WTC11 (cell line): ENCODE measurements around the gene RNPEPL1. TPM values are rescaled to one million over a fixed set of nuclear protein-coding genes. Genes with fewer than 3 reads are reported as not detected.

Experiments used
- ATAC-seq: fragments of 200-7000 bp; cut with Tn5 transposase; 2 replicates; pipeline ENCODE4 v1.10.0; 2021; ENCODE audit warnings: mild to moderate bottlenecking, moderate library complexity
- CTCF ChIA-PET: fragments of 300-600 bp; sonication (Branson Sonifier 250); formaldehyde crosslinking; loops from one replicate; lab custom pipeline; 2021; ENCODE audit warnings: antibody characterized with exemption; lab: Charles Lee
- POLR2A ChIA-PET: fragments of 350-600 bp; sonication (Branson Sonifier 250); formaldehyde crosslinking; loops from one replicate; lab custom pipeline; 2021; ENCODE audit warnings: antibody characterized with exemption; lab: Charles Lee
- DNase-seq: peaks from one replicate; pipeline ENCODE4 v3.0.0; 2021; ENCODE audit warnings: low spot score
- H3K27ac Mint-ChIP-seq: 2 replicates; pipeline ENCODE4 v1.8.0; 2021; ENCODE audit warnings: mixed read lengths
- H3K27me3 Mint-ChIP-seq: 2 replicates; pipeline ENCODE4 v1.8.0; 2021; ENCODE audit warnings: low read depth, mild to moderate bottlenecking, moderate library complexity, mixed read lengths
- H3K36me3 Mint-ChIP-seq: 2 replicates; pipeline ENCODE4 v1.8.0; 2021; ENCODE audit warnings: mixed read lengths
- H3K4me1 Mint-ChIP-seq: 2 replicates; pipeline ENCODE4 v1.8.0; 2022; ENCODE audit warnings: mixed read lengths
- H3K4me3 Mint-ChIP-seq: 2 replicates; pipeline ENCODE4 v1.8.0; 2021; ENCODE audit warnings: mild to moderate bottlenecking, moderate library complexity, mixed read lengths
- H3K9me3 Mint-ChIP-seq: 2 replicates; pipeline ENCODE4 v1.8.0; 2021; ENCODE audit warnings: mixed read lengths
- ATF1 ChIP-seq: sonication (generic); formaldehyde crosslinking; IDR thresholded peaks from 2 replicates; pipeline ENCODE4 v1.8.1; 2023; ENCODE audit warnings: mild to moderate bottlenecking, moderate library complexity, missing genetic modification reagents
- ATF6 ChIP-seq: sonication (generic); formaldehyde crosslinking; IDR thresholded peaks from 2 replicates; pipeline ENCODE4 v1.8.1; 2023; ENCODE audit warnings: mild to moderate bottlenecking, missing genetic modification reagents
- ELF4 ChIP-seq: sonication (generic); formaldehyde crosslinking; IDR thresholded peaks from 2 replicates; pipeline ENCODE4 v1.8.1; 2022; ENCODE audit warnings: low read depth, mild to moderate bottlenecking, moderate library complexity, missing genetic modification reagents
- GABPB1 ChIP-seq: sonication (generic); formaldehyde crosslinking; IDR thresholded peaks from 2 replicates; pipeline ENCODE4 v1.8.1; 2023; ENCODE audit warnings: mild to moderate bottlenecking, missing genetic modification reagents
- GRHL2 ChIP-seq: fragments of 250-450 bp; sonication (Bioruptor Pico); IDR thresholded peaks from 2 replicates; pipeline ENCODE4 v1.8.0; 2022; ENCODE audit warnings: mild to moderate bottlenecking, moderate library complexity; ENCODE audit not compliant: insufficient replicate concordance, severe bottlenecking
- HMGA2 ChIP-seq: fragments of 250-450 bp; sonication (Bioruptor Pico); IDR thresholded peaks from 2 replicates; pipeline ENCODE4 v1.4.0; 2021; ENCODE audit warnings: mild to moderate bottlenecking, moderate library complexity
- IRF1 ChIP-seq: sonication (generic); formaldehyde crosslinking; IDR thresholded peaks from 2 replicates; pipeline ENCODE4 v1.8.0; 2023; ENCODE audit warnings: missing genetic modification reagents
- JAZF1 ChIP-seq: fragments of 250-450 bp; sonication (Bioruptor Pico); IDR thresholded peaks from 2 replicates; pipeline ENCODE4 v1.9.0; 2021; ENCODE audit warnings: moderate library complexity, mild to moderate bottlenecking, inconsistent platforms
- MXD4 ChIP-seq: fragments of 250-450 bp; sonication (Bioruptor Pico); IDR thresholded peaks from 2 replicates; pipeline ENCODE4 v1.8.0; 2021; ENCODE audit warnings: mild to moderate bottlenecking, moderate library complexity, borderline replicate concordance
- NFE2L1 ChIP-seq: sonication (generic); formaldehyde crosslinking; IDR thresholded peaks from 2 replicates; pipeline ENCODE4 v1.8.1; 2023; ENCODE audit warnings: missing genetic modification reagents
- PRRX2 ChIP-seq: fragments of 250-450 bp; sonication (Bioruptor Pico); IDR thresholded peaks from 2 replicates; pipeline ENCODE4 v1.8.0; 2021; ENCODE audit warnings: mild to moderate bottlenecking
- RORB ChIP-seq: fragments of 250-450 bp; sonication (Bioruptor Pico); IDR thresholded peaks from 2 replicates; pipeline ENCODE4 v1.9.0; 2021; ENCODE audit warnings: mild to moderate bottlenecking
- SP1 ChIP-seq: sonication (generic); formaldehyde crosslinking; conservative IDR thresholded peaks from 2 replicates; pipeline ENCODE4 v1.8.1; 2022; ENCODE audit warnings: missing genetic modification reagents
- ZBTB21 ChIP-seq: sonication (generic); formaldehyde crosslinking; IDR thresholded peaks from 2 replicates; pipeline ENCODE4 v1.8.1; 2023; ENCODE audit warnings: mild to moderate bottlenecking, missing genetic modification reagents, borderline replicate concordance
- ZNF121 ChIP-seq: sonication (generic); formaldehyde crosslinking; IDR thresholded peaks from 2 replicates; pipeline ENCODE4 v1.8.0; 2023; ENCODE audit warnings: missing genetic modification reagents
- ZNF138 ChIP-seq: sonication (generic); formaldehyde crosslinking; conservative IDR thresholded peaks from 2 replicates; pipeline ENCODE4 v1.8.1; 2022; ENCODE audit warnings: mild to moderate bottlenecking, moderate library complexity, missing genetic modification reagents
- ZNF232 ChIP-seq: sonication (generic); formaldehyde crosslinking; IDR thresholded peaks from 2 replicates; pipeline ENCODE4 v1.8.0; 2022; ENCODE audit warnings: mild to moderate bottlenecking, missing genetic modification reagents
- ZNF396 ChIP-seq: fragments of 250-450 bp; sonication (Bioruptor Pico); IDR thresholded peaks from 2 replicates; pipeline ENCODE4 v1.8.0; 2021; ENCODE audit warnings: mild to moderate bottlenecking, moderate library complexity, borderline replicate concordance
- ZNF416 ChIP-seq: fragments of 250-450 bp; sonication (Bioruptor Pico); IDR thresholded peaks from 2 replicates; pipeline ENCODE4 v1.9.0; 2021; ENCODE audit warnings: mild to moderate bottlenecking, inconsistent platforms
- ZNF423 ChIP-seq: fragments of 250-450 bp; sonication (Bioruptor Pico); IDR thresholded peaks from 2 replicates; pipeline ENCODE4 v2.1.2; 2022; ENCODE audit warnings: mild to moderate bottlenecking, moderate library complexity
- ZNF425 ChIP-seq: fragments of 250-450 bp; sonication (Bioruptor Pico); conservative IDR thresholded peaks from 2 replicates; pipeline ENCODE4 v1.9.0; 2021; ENCODE audit warnings: mild to moderate bottlenecking
- ZNF512 ChIP-seq: sonication (generic); formaldehyde crosslinking; IDR thresholded peaks from 2 replicates; pipeline ENCODE4 v1.8.1; 2022; ENCODE audit warnings: missing genetic modification reagents, borderline replicate concordance
- total RNA-seq: library from RNA; stranded (reverse); gene quantifications from 3 replicates; pipeline ENCODE4 v1.2.3, GENCODE V29; 2021
- TF ChIP-seq, protein P1 (sequence below): sonication (generic); formaldehyde crosslinking; IDR thresholded peaks from 2 replicates; pipeline ENCODE4 v1.8.0; 2022; ENCODE audit warnings: mild to moderate bottlenecking, missing genetic modification reagents
- TF ChIP-seq, protein P2 (sequence below): sonication (generic); formaldehyde crosslinking; IDR thresholded peaks from 2 replicates; pipeline ENCODE4 v1.8.0; 2023; ENCODE audit warnings: mild to moderate bottlenecking, missing genetic modification reagents

RNPEPL1 gene
- total RNA-seq, 1 experiment from 2014 or later = 18.8 TPM

GRCh38 chr2:240559286-240559685, 9.0 kb upstream of the RNPEPL1 start:
- Mint-ChIP-seq H3K27ac (no peak overlapping the region), H3K4me3 (peak overlapping the region; percentile 66), H3K27me3 (peaks cover 32% of the 10 kb centered on the region), H3K4me1 (peaks cover 29% of the 10 kb centered on the region), H3K36me3 (no peaks in the 10 kb centered on the region), H3K9me3 (no peaks in the 10 kb centered on the region)
- no peak for ATAC-seq
- CTCF ChIA-PET = no interaction called here
- TF ChIP-seq GRHL2 (no peak), MXD4 (CRISPR knock-in tag) (no peak), ATF1 (CRISPR knock-in tag) (no peak), SP1 (CRISPR knock-in tag) (no peak), ZNF138 (CRISPR knock-in tag) (no peak), ZNF425 (CRISPR knock-in tag) (no peak), ZNF121 (CRISPR knock-in tag) (no peak), PRRX2 (CRISPR knock-in tag) (no peak), ZBTB21 (CRISPR knock-in tag) (no peak), IRF1 (CRISPR knock-in tag) (no peak), ATF6 (CRISPR knock-in tag) (no peak), GABPB1 (CRISPR knock-in tag) (no peak), ZNF423 (CRISPR knock-in tag) (no peak)
- TF ChIP-seq, protein P1, sequence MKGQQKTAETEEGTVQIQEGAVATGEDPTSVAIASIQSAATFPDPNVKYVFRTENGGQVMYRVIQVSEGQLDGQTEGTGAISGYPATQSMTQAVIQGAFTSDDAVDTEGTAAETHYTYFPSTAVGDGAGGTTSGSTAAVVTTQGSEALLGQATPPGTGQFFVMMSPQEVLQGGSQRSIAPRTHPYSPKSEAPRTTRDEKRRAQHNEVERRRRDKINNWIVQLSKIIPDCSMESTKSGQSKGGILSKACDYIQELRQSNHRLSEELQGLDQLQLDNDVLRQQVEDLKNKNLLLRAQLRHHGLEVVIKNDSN = no peak
- POLR2A ChIA-PET = no interaction called here
- no peak for DNase-seq

- POLR2A ChIA-PET = interaction anchor here (1.1 kb wide), 1 partner anchor 26 kb away, joined by 6 read pairs; the partner anchor contains the start of gene CAPN10
- TF ChIP-seq ZNF512 (no peak), ZNF423 (CRISPR knock-in tag) (no peak), ZNF425 (CRISPR knock-in tag) (no peak), ATF1 (CRISPR knock-in tag) (no peak), GRHL2 (no peak), ZNF232 (peak; percentile 92), ZNF396 (no peak), HMGA2 (CRISPR knock-in tag) (no peak), ELF4 (no peak), RORB (CRISPR knock-in tag) (no peak), NFE2L1 (peak; percentile 91; the same call in 1 of the 2 replicates), ZNF416 (CRISPR knock-in tag) (no peak), SP1 (CRISPR knock-in tag) (peak; percentile 94), JAZF1 (CRISPR knock-in tag) (no peak)
- TF ChIP-seq, protein P2, sequence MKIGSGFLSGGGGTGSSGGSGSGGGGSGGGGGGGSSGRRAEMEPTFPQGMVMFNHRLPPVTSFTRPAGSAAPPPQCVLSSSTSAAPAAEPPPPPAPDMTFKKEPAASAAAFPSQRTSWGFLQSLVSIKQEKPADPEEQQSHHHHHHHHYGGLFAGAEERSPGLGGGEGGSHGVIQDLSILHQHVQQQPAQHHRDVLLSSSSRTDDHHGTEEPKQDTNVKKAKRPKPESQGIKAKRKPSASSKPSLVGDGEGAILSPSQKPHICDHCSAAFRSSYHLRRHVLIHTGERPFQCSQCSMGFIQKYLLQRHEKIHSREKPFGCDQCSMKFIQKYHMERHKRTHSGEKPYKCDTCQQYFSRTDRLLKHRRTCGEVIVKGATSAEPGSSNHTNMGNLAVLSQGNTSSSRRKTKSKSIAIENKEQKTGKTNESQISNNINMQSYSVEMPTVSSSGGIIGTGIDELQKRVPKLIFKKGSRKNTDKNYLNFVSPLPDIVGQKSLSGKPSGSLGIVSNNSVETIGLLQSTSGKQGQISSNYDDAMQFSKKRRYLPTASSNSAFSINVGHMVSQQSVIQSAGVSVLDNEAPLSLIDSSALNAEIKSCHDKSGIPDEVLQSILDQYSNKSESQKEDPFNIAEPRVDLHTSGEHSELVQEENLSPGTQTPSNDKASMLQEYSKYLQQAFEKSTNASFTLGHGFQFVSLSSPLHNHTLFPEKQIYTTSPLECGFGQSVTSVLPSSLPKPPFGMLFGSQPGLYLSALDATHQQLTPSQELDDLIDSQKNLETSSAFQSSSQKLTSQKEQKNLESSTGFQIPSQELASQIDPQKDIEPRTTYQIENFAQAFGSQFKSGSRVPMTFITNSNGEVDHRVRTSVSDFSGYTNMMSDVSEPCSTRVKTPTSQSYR (CRISPR knock-in tag) = 0 out of 2 replicates have a peak, but pooled peaks have one; percentile 51
These were observed 8.2 kb upstream of the RNPEPL1 start, which contains the start of gene DUSP28 for GRCh38 chr2:240560084-240560479. Gene DUSP28, plus strand, starts transcription at chr2:240560357. Its CDS starts 328 bp downstream, at chr2:240560685.

More at GRCh38 chr2:240560084-240560479, 8.2 kb upstream of the RNPEPL1 start, which contains the start of gene DUSP28:
- Mint-ChIP-seq H3K27me3 (peaks cover 32% of the 10 kb centered on the region), H3K27ac (no peak within 1 kb of the TSS), H3K9me3 (no peaks in the 10 kb centered on the region), H3K36me3 (no peaks in the 10 kb centered on the region), H3K4me3 (peak within 1 kb of the TSS; percentile 76), H3K4me1 (peaks cover 29% of the 10 kb centered on the region)
- peak; percentile 78 for DNase-seq
- CTCF ChIA-PET = interaction anchor here (0.9 to 1.6 kb wide), 3 partner anchors 20 to 81 kb away, joined by 3 to 9 read pairs (median 5); no protein-coding TSS in a partner anchor
- ATAC-seq = peak; percentile 38
